IPS DF 19.7 (cell line): ENCODE results near the gene ITPRID1.

Experiments
- DNase-seq: peaks from one replicate; pipeline ENCODE4 v3.0.0-alpha.2; 2013; ENCODE audit warnings: low read depth, low spot score

The ITPRID1 gene

GRCh38 chr7:31692871-31693270 is 179.0 kb downstream of the ITPRID1 start:
- DNase-seq = no peak

GRCh38 chr7:31695859-31696614 is 182.1 kb downstream of the ITPRID1 start:
- DNase-seq = no peak

- no peak for DNase-seq
Measured at GRCh38 chr7:31699050-31699449, 185.2 kb downstream of the ITPRID1 start.

GRCh38 chr7:31702354-31702753 is 188.5 kb downstream of the ITPRID1 start:
- DNase-seq = no peak

GRCh38 chr7:31705377-31705776 is 191.5 kb downstream of the ITPRID1 start:
- DNase-seq = no peak

- no peak for DNase-seq
Measured at GRCh38 chr7:31707089-31707488, 193.2 kb downstream of the ITPRID1 start.
